ENCODE measurements around the gene WDR19. TPM values are rescaled to one million over a fixed set of nuclear protein-coding genes. Genes with fewer than 3 reads are reported as not detected.

WDR19 gene
- total RNA-seq, 1 donor from 2014 or later: 28.3 TPM

GRCh38 chr4:39157520-39157919 is 24.8 kb upstream of the WDR19 start:
- no peak for DNase-seq (ENCODE audit: low spot score in 2 of 2)
- no peak overlapping the region for H3K27ac ChIP-seq
- H3K4me3 ChIP-seq: no peak overlapping the region
- no peaks in the 10 kb centered on the region for H3K9me3 ChIP-seq
- TF ChIP-seq CTCF (IDR thresholded peaks at IDR 0.05): no peak
- H3K36me3 ChIP-seq: no peaks in the 10 kb centered on the region
- intact Hi-C loops (cut with DNase I): no loop called here
- no peaks in the 10 kb centered on the region for H3K4me1 ChIP-seq
- H3K27me3 ChIP-seq: no peaks in the 10 kb centered on the region

GRCh38 chr4:39166177-39166576 is 16.2 kb upstream of the WDR19 start:
- no peaks in the 10 kb centered on the region for H3K36me3 ChIP-seq
- H3K4me3 ChIP-seq: no peak overlapping the region
- intact Hi-C loops (cut with DNase I): no loop called here
- no peak for TF ChIP-seq CTCF (IDR thresholded peaks at IDR 0.05)
- H3K4me1 ChIP-seq: no peaks in the 10 kb centered on the region
- H3K9me3 ChIP-seq: peaks cover 0 to 3% of the 10 kb centered on the region in 2 donors
- no peaks in the 10 kb centered on the region for H3K27me3 ChIP-seq
- DNase-seq (ENCODE audit: low spot score in 2 of 2): no peak
- no peak overlapping the region for H3K27ac ChIP-seq

- intact Hi-C loops (cut with DNase I): no loop called here
- no peak for DNase-seq (ENCODE audit: low spot score in 2 of 2)
- no peak for TF ChIP-seq CTCF (IDR thresholded peaks at IDR 0.05)
- H3K4me1 ChIP-seq: no peaks in the 10 kb centered on the region
- no peak overlapping the region for H3K4me3 ChIP-seq
- H3K9me3 ChIP-seq: peaks cover 0 to 3% of the 10 kb centered on the region in 2 donors
- no peaks in the 10 kb centered on the region for H3K36me3 ChIP-seq
- H3K27me3 ChIP-seq: no peaks in the 10 kb centered on the region
- H3K27ac ChIP-seq: no peak overlapping the region
These were observed 15.7 kb upstream of the WDR19 start for GRCh38 chr4:39166669-39167068.

- no peak for DNase-seq (ENCODE audit: low spot score in 2 of 2)
- H3K4me1 ChIP-seq: no peaks in the 10 kb centered on the region
- H3K36me3 ChIP-seq: no peaks in the 10 kb centered on the region
- no peak for TF ChIP-seq CTCF (IDR thresholded peaks at IDR 0.05)
- no peak overlapping the region for H3K27ac ChIP-seq
- H3K9me3 ChIP-seq: peaks cover 0 to 3% of the 10 kb centered on the region in 2 donors
- no peaks in the 10 kb centered on the region for H3K27me3 ChIP-seq
- no peak overlapping the region for H3K4me3 ChIP-seq
- intact Hi-C loops (cut with DNase I): no loop called here
These were observed 12.9 kb upstream of the WDR19 start for GRCh38 chr4:39169426-39169825.

- H3K4me3 ChIP-seq: no peak overlapping the region
- H3K4me1 ChIP-seq: no peaks in the 10 kb centered on the region
- no peak for DNase-seq (ENCODE audit: low spot score in 2 of 2)
- intact Hi-C loops (cut with DNase I): no loop called here
- H3K27ac ChIP-seq: no peak overlapping the region
- H3K36me3 ChIP-seq: no peaks in the 10 kb centered on the region
- H3K27me3 ChIP-seq: no peaks in the 10 kb centered on the region
- H3K9me3 ChIP-seq: peaks cover 0 to 3% of the 10 kb centered on the region in 2 donors
- TF ChIP-seq CTCF (IDR thresholded peaks at IDR 0.05): no peak
These were observed 12.0 kb upstream of the WDR19 start for GRCh38 chr4:39170301-39170700.

- Histone ChIP-seq H3K4me3 (no peak overlapping the region), H3K27me3 (no peaks in the 10 kb centered on the region), H3K9me3 (no peaks in the 10 kb centered on the region), H3K27ac (no peak overlapping the region), H3K36me3 (no peaks in the 10 kb centered on the region), H3K4me1 (peaks cover 0 to 4% of the 10 kb centered on the region in 2 donors)
- TF ChIP-seq CTCF (IDR thresholded peaks at IDR 0.05): no peak
- intact Hi-C loops (cut with DNase I): no loop called here
- no peak for DNase-seq (ENCODE audit: low spot score in 2 of 2)
These were observed 3.6 kb upstream of the WDR19 start for GRCh38 chr4:39178706-39179105.

Data from ascending aorta (tissue), 2 donors.